ENCODE data around the gene RAD54L2.

DNA sequence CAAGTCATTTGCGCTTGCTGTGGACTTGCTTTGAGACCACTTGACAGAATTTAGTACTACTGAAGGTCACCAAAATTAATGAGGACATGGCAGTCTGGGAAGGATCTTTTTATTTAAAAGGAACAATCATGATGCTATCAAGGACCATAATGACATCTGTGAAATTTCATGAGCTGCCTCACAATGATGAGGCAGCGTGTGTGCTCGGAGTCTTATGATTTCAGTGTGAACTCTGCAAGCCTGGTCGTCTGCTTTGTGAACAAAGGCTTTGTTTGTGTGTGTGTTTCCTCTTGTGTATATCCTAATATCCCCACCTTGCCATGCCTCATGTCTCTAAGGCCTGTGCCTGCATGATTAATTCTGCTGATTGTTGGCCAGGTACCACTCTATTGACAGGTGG lies 46.7 kb downstream of the RAD54L2 start:
- no peak for TF ChIP-seq POLR2A (IDR thresholded peaks at IDR 0.05)
- TF ChIP-seq, protein P1, sequence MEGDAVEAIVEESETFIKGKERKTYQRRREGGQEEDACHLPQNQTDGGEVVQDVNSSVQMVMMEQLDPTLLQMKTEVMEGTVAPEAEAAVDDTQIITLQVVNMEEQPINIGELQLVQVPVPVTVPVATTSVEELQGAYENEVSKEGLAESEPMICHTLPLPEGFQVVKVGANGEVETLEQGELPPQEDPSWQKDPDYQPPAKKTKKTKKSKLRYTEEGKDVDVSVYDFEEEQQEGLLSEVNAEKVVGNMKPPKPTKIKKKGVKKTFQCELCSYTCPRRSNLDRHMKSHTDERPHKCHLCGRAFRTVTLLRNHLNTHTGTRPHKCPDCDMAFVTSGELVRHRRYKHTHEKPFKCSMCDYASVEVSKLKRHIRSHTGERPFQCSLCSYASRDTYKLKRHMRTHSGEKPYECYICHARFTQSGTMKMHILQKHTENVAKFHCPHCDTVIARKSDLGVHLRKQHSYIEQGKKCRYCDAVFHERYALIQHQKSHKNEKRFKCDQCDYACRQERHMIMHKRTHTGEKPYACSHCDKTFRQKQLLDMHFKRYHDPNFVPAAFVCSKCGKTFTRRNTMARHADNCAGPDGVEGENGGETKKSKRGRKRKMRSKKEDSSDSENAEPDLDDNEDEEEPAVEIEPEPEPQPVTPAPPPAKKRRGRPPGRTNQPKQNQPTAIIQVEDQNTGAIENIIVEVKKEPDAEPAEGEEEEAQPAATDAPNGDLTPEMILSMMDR (IDR thresholded peaks at IDR 0.05): no peak
